ENCODE data around the gene PDGFB.

GRCh38 chr22:39268645-39269044, 23.9 kb upstream of the PDGFB start:
- TF ChIP-seq CTCF (IDR thresholded peaks at IDR 0.05), result no peak
- TF ChIP-seq POLR2A (IDR thresholded peaks at IDR 0.05), result no peak
- TF ChIP-seq POLR2AphosphoS5 (IDR thresholded peaks at IDR 0.05; ENCODE audit: insufficient read depth in 1 of 2, low read depth in 1 of 2), result no peak

All from vagina (tissue), 2 donors.